HEK293 (cell line): ENCODE measurements around the gene TRUB1.
"Not testable (repeated sequence)": the region's sequence is repeated elsewhere in the genome, so short reads cannot be mapped to it uniquely, and the experiment has no call there.

Experiments
- CTCF ChIA-PET: fragments of 350-600 bp; formaldehyde crosslinking; extraction: SDS; loops from one replicate; lab custom pipeline; 2021; ENCODE audit warnings: antibody characterized with exemption; lab: Yijun Ruan, JAX
- POLR2A ChIA-PET: fragments of 300-600 bp; formaldehyde crosslinking; extraction: SDS; loops from one replicate; lab custom pipeline; 2020; ENCODE audit warnings: antibody characterized with exemption, inconsistent platforms; lab: Yijun Ruan, JAX
- H3K27ac ChIP-seq: fragments of 200-500 bp; sonication (Bioruptor generic); 2 replicates; pipeline ENCODE4 v1.5.1; 2014; ENCODE audit warnings: low read depth, low read length, control low read depth, inconsistent platforms; ENCODE audit errors: extremely low read depth
- H3K36me3 ChIP-seq, 2 experiments: fragments of 200-500 bp in 1 of 2; sonication (Bioruptor generic) in 1 of 2; 1 replicate in 1 of 2; 2 replicates in 1 of 2; pipeline ENCODE4 v1.5.1; 2014 to 2017; ENCODE audit warnings: inconsistent platforms in 2 of 2, low read length in 2 of 2; ENCODE audit not compliant: control insufficient read depth in 2 of 2, insufficient read depth in 1 of 2
- H3K4me1 ChIP-seq: fragments of 200-500 bp; sonication (Bioruptor generic); 2 replicates; pipeline ENCODE4 v1.5.1; 2014; ENCODE audit warnings: mild to moderate bottlenecking, low read length, inconsistent platforms; ENCODE audit not compliant: control insufficient read depth, insufficient read depth
- H3K4me3 ChIP-seq: 2 replicates; pipeline ENCODE4 v1.5.1; 2011; ENCODE audit warnings: low read depth, mild to moderate bottlenecking, control low read depth, low read length, moderate library complexity
- H3K9me3 ChIP-seq: fragments of 200-500 bp; sonication (Bioruptor generic); 2 replicates; pipeline ENCODE4 v1.5.1; 2014; ENCODE audit warnings: low read depth, low read length, inconsistent platforms; ENCODE audit not compliant: control insufficient read depth, insufficient read depth
- AEBP2 ChIP-seq: fragments of 450-650 bp; formaldehyde crosslinking; IDR thresholded peaks from 2 replicates; pipeline ENCODE4 v1.5.1; 2016; ENCODE audit warnings: missing biosample characterization, missing genetic modification characterization, borderline replicate concordance
- EGR2 ChIP-seq: fragments of 450-650 bp; formaldehyde crosslinking; IDR thresholded peaks from 2 replicates; pipeline ENCODE4 v1.5.1; 2016; ENCODE audit warnings: low read depth, missing biosample characterization, missing genetic modification characterization
- ELK4 ChIP-seq: IDR thresholded peaks from 2 replicates; pipeline ENCODE4 v1.6.1; 2011; ENCODE audit warnings: mild to moderate bottlenecking, low read depth, low read length, borderline replicate concordance
- HOXA7 ChIP-seq: sonication (generic); formaldehyde crosslinking; IDR thresholded peaks from 2 replicates; pipeline ENCODE4 v1.8.1; 2022; ENCODE audit warnings: missing genetic modification reagents, borderline replicate concordance
- PBX3 ChIP-seq: sonication (generic); formaldehyde crosslinking; IDR thresholded peaks from 2 replicates; pipeline ENCODE4 v1.8.1; 2022; ENCODE audit warnings: mild to moderate bottlenecking, moderate library complexity, missing genetic modification reagents
- SP3 ChIP-seq: fragments of 450-650 bp; formaldehyde crosslinking; IDR thresholded peaks from 2 replicates; pipeline ENCODE4 v1.5.1; 2016; ENCODE audit warnings: missing biosample characterization, missing genetic modification characterization
- SP7 ChIP-seq: fragments of 450-650 bp; formaldehyde crosslinking; IDR thresholded peaks from 2 replicates; pipeline ENCODE4 v1.5.1; 2016; ENCODE audit warnings: missing biosample characterization, missing genetic modification characterization
- ZBTB1 ChIP-seq: fragments of 450-650 bp; formaldehyde crosslinking; IDR thresholded peaks from 2 replicates; pipeline ENCODE4 v1.5.1; 2016; ENCODE audit warnings: missing biosample characterization, missing genetic modification characterization
- ZNF155 ChIP-seq: fragments of 450-650 bp; formaldehyde crosslinking; IDR thresholded peaks from 2 replicates; pipeline ENCODE4 v1.5.1; 2016; ENCODE audit warnings: missing biosample characterization, missing genetic modification characterization
- ZNF184 ChIP-seq: fragments of 450-650 bp; IDR thresholded peaks from 2 replicates; pipeline ENCODE4 v1.5.1; 2018; ENCODE audit warnings: missing biosample characterization, mild to moderate bottlenecking, missing genetic modification characterization
- ZNF280D ChIP-seq: fragments of 450-650 bp; formaldehyde crosslinking; IDR thresholded peaks from 2 replicates; pipeline ENCODE4 v1.5.1; 2016; ENCODE audit warnings: missing biosample characterization, missing genetic modification characterization
- ZNF692 ChIP-seq: fragments of 450-650 bp; formaldehyde crosslinking; IDR thresholded peaks from 2 replicates; pipeline ENCODE4 v1.5.1; 2016; ENCODE audit warnings: missing biosample characterization, missing genetic modification characterization
- ZNF777 ChIP-seq: fragments of 450-650 bp; formaldehyde crosslinking; IDR thresholded peaks from 2 replicates; pipeline ENCODE4 v1.5.1; 2017; ENCODE audit warnings: missing biosample characterization, missing genetic modification characterization, borderline replicate concordance
- ZNF837 ChIP-seq: fragments of 450-650 bp; formaldehyde crosslinking; IDR thresholded peaks from 2 replicates; pipeline ENCODE4 v1.5.1; 2016; ENCODE audit warnings: missing biosample characterization, missing genetic modification characterization
- ZSCAN18 ChIP-seq: fragments of 450-650 bp; formaldehyde crosslinking; IDR thresholded peaks from 2 replicates; pipeline ENCODE4 v1.5.1; 2016; ENCODE audit warnings: missing biosample characterization, missing genetic modification characterization

TRUB1 gene

GRCh38 chr10:114894911-114895310 lies 43.1 kb upstream of the TRUB1 start:
- ChIA-PET CTCF (interaction anchor here (0.8 to 1.9 kb wide), 3 partner anchors 14 to 19 kb away, joined by 3 to 6 read pairs (median 4); no protein-coding TSS in a partner anchor), POLR2A (no interaction called here)
- Histone ChIP-seq H3K4me1 (no peaks in the 10 kb centered on the region), H3K9me3 (no peaks in the 10 kb centered on the region), H3K36me3 (no peaks in the 10 kb centered on the region), H3K27ac (no peak overlapping the region), H3K4me3 (no peak overlapping the region)
- TF ChIP-seq SP7 (tag by site-specific recombination), result no peak
- TF ChIP-seq ZNF692 (tag by site-specific recombination), result no peak
- TF ChIP-seq EGR2, result no peak
- no peak for TF ChIP-seq SP3 (tag by site-specific recombination)
- no peak for TF ChIP-seq HOXA7
- no peak for TF ChIP-seq AEBP2 (tag by site-specific recombination)
- no peak for TF ChIP-seq ZBTB1 (tag by site-specific recombination)
- TF ChIP-seq ZNF155 (tag by site-specific recombination), result no peak
- TF ChIP-seq ZNF777 (tag by site-specific recombination), result no peak
- no peak for TF ChIP-seq ZSCAN18
- TF ChIP-seq ZNF837 (tag by site-specific recombination), result no peak
- TF ChIP-seq PBX3 (CRISPR knock-in tag), result no peak
- TF ChIP-seq ZNF280D (tag by site-specific recombination), result no peak
- TF ChIP-seq ELK4, result no peak
- no peak for TF ChIP-seq ZNF184 (tag by site-specific recombination)
- TF ChIP-seq, all 188 proteins: peak for 0

GRCh38 chr10:114897011-114897410 lies 41.0 kb upstream of the TRUB1 start:
- CTCF ChIA-PET, H3K27ac ChIP-seq: not testable (repeated sequence)

More at GRCh38 chr10:114897011-114897410, 41.0 kb upstream of the TRUB1 start:
- H3K9me3 ChIP-seq, POLR2A ChIA-PET, H3K4me1 ChIP-seq, H3K4me3 ChIP-seq, H3K36me3 ChIP-seq: not testable (repeated sequence)
